Measurements from ENCODE around the gene ELMO2.

- TF ChIP-seq ZNF274 (IDR thresholded peaks at IDR 0.05; ENCODE audit: low read depth, low read length) = no peak
- TF ChIP-seq SUZ12 (IDR thresholded peaks at IDR 0.05; ENCODE audit: extremely low read depth, insufficient read depth, insufficient read length) = no peak
- TF ChIP-seq YY1 (IDR thresholded peaks at IDR 0.05; ENCODE audit: insufficient read depth, insufficient read length) = no peak
Observed at GRCh38 chr20:46430921-46431712, 24.7 kb upstream of the ELMO2 start.
